MM.1S (cell line): Measurements from ENCODE around the gene RNLS.

Experiments used
- EZH2 ChIP-seq: fragments of 300-600 bp; sonication (generic); optimal IDR thresholded peaks from 2 replicates; pipeline ENCODE3; 2017; ENCODE audit warnings: low read depth, mild to moderate bottlenecking, antibody characterized with exemption, low read length, mixed read lengths
- EZH2phosphoT487 ChIP-seq: fragments of 300-600 bp; sonication (generic); IDR thresholded peaks from 2 replicates; pipeline ENCODE4 v1.6.1; 2018; ENCODE audit warnings: antibody characterized with exemption, low read length
- TF ChIP-seq, protein P1 (sequence below): fragments of 300-600 bp; sonication (generic); IDR thresholded peaks from 2 replicates; pipeline ENCODE4 v1.5.1; 2016; ENCODE audit warnings: antibody characterized with exemption, low read length, mixed read lengths

DNA sequence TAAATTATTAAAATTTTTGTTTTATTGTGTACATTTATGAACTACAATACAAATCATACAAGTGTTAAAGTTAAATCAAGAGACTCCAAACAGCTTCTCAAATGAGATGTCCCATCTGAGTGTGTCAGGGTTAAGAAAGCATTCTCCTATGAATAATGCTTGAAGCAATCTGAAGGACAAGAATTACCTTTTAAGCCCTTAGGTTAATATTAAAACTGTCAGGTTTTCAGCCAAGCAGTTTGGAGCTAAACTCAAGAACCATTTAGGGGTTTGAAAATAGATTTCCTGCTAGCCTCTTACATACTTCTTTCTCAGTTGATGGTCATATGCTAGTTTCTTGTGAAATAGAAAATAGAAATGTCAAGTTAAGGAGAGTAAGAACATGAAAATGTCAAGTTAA is 41.7 kb upstream of the RNLS start:
- TF ChIP-seq, protein P1, sequence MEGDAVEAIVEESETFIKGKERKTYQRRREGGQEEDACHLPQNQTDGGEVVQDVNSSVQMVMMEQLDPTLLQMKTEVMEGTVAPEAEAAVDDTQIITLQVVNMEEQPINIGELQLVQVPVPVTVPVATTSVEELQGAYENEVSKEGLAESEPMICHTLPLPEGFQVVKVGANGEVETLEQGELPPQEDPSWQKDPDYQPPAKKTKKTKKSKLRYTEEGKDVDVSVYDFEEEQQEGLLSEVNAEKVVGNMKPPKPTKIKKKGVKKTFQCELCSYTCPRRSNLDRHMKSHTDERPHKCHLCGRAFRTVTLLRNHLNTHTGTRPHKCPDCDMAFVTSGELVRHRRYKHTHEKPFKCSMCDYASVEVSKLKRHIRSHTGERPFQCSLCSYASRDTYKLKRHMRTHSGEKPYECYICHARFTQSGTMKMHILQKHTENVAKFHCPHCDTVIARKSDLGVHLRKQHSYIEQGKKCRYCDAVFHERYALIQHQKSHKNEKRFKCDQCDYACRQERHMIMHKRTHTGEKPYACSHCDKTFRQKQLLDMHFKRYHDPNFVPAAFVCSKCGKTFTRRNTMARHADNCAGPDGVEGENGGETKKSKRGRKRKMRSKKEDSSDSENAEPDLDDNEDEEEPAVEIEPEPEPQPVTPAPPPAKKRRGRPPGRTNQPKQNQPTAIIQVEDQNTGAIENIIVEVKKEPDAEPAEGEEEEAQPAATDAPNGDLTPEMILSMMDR, result no peak
- TF ChIP-seq EZH2 (no peak), EZH2phosphoT487 (no peak)
